ENCODE data around the gene FLT4. TPM values are rescaled to one million over a fixed set of nuclear protein-coding genes. Genes with fewer than 3 reads are reported as not detected.
A peak's percentile ranks its signal among the peaks of the same experiment; 100 is the strongest.

Gene FLT4
- total and polyA plus RNA-seq, 12 donors = 3.3 to 80.1 (median 25.5) TPM

DNA sequence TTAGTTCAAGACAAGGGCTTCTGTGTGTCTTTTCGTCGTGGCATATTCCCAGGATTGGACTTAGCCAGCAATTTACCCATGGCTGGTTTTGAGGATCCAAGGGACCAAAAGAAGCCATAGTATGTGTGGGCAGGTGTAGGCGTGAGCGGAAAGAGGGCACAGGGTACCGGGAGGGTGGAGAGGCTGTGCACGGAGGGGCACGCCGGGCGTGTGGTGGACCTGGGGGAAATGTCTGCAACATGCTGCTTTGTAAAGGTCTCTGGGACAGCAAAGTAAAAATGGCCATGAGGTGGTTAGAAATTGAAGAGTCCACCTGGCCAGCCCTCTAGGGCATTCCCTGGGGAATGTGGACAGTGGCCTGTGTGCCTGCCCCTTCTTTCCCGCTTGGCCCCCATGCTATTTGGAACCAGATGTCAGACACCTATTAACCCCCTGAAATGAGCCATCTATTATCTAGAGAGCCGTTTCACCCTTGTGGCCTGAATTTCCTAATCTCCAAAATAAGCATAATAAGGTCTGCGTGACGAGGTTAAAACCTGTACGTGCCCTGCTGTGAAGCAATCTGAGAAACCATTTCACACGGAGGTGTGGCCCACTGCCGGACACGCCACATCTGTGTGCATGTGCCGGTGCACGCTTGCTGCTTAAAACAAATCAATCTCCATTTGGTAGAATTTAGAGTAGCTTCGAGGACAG lies 5.1 kb downstream of the FLT4 start:
- intact Hi-C loops (cut with DNase I) = no loop called here
- DNase-seq = peak in 1 of 7 donors; percentile 6
- 64 to 73% (median 70%) methylated on average over 19 to 20 of the region's 20 CpGs for WGBS, 4 donors

DNA sequence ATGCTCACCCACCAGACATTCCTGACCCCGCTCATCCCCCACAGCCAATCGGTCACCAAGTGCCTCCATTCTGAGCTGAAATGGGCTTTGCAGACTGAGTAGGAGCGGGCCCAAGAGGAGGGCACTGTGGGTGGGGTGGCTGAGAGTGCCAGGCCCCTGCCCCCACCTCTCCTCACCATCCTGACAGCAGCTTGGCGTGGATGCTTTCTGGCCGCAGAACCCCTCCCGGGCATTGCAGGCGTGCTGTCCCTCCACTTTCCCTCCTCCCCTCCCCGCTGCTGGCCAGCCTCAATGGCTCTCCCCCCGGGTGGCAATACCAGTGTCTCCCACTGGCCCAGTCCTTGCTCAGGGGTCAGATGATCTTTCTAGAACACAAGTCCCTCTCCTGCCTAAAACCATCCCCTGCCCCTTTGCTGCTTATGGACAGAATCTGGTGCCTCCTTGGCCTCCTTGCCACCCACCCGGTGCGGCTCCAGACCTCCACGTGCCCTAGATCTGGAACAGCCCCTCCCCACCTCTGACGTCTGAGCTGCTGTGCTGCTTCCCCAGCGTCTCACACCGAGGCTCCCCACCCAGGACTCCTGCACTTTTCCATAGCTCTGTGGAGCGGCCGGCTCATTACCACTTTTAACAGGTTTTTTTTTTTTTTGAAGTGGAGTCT lies 6.1 kb downstream of the FLT4 start:
- peaks cover 1% of the 10 kb centered on the region for H3K27me3 ChIP-seq
- intact Hi-C loops (cut with DNase I) = no loop called here
- H3K4me3 ChIP-seq = no peak overlapping the region
- no peaks in the 10 kb centered on the region for H3K36me3 ChIP-seq (replicated peaks in 1 of 2)
- no peaks in the 10 kb centered on the region for H3K9me3 ChIP-seq (replicated peaks in 1 of 3)
- peak in 1 of 7 donors; percentile 6 for DNase-seq
- no peak overlapping the region for H3K27ac ChIP-seq
- WGBS, 4 donors = 56 to 69% (median 61%) methylated on average over 14 to 17 of the region's 17 CpGs
- no peaks in the 10 kb centered on the region for H3K4me1 ChIP-seq (replicated peaks in 1 of 2)
- TF ChIP-seq, protein P1, sequence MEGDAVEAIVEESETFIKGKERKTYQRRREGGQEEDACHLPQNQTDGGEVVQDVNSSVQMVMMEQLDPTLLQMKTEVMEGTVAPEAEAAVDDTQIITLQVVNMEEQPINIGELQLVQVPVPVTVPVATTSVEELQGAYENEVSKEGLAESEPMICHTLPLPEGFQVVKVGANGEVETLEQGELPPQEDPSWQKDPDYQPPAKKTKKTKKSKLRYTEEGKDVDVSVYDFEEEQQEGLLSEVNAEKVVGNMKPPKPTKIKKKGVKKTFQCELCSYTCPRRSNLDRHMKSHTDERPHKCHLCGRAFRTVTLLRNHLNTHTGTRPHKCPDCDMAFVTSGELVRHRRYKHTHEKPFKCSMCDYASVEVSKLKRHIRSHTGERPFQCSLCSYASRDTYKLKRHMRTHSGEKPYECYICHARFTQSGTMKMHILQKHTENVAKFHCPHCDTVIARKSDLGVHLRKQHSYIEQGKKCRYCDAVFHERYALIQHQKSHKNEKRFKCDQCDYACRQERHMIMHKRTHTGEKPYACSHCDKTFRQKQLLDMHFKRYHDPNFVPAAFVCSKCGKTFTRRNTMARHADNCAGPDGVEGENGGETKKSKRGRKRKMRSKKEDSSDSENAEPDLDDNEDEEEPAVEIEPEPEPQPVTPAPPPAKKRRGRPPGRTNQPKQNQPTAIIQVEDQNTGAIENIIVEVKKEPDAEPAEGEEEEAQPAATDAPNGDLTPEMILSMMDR (IDR thresholded peaks at IDR 0.05) = no peak
- no peak for TF ChIP-seq POLR2A (IDR thresholded peaks at IDR 0.05)

More for the DNA sequence above, 5.1 kb downstream of the FLT4 start:
- TF ChIP-seq, protein P1 (IDR thresholded peaks at IDR 0.05) = no peak
- no peak for TF ChIP-seq POLR2A (IDR thresholded peaks at IDR 0.05)
- Histone ChIP-seq H3K36me3 (replicated peaks in 1 of 2) (no peaks in the 10 kb centered on the region), H3K4me1 (replicated peaks in 1 of 2) (no peaks in the 10 kb centered on the region), H3K27ac (peak overlapping the region in 1 of 5 donors; percentile 66), H3K27me3 (peaks cover 11% of the 10 kb centered on the region), H3K9me3 (replicated peaks in 1 of 3) (no peaks in the 10 kb centered on the region), H3K4me3 (no peak overlapping the region)

- H3K4me1 ChIP-seq (replicated peaks in 1 of 2) = no peaks in the 10 kb centered on the region
- H3K4me3 ChIP-seq = no peak overlapping the region
- H3K36me3 ChIP-seq (replicated peaks in 1 of 2) = no peaks in the 10 kb centered on the region
- H3K9me3 ChIP-seq (replicated peaks in 1 of 3) = no peaks in the 10 kb centered on the region
- 71 to 77% (median 74%) methylated on average over 9 of the region's 9 CpGs for WGBS, 4 donors
- TF ChIP-seq, protein P1 (IDR thresholded peaks at IDR 0.05) = no peak
- no peak for TF ChIP-seq POLR2A (IDR thresholded peaks at IDR 0.05)
- no peaks in the 10 kb centered on the region for H3K27me3 ChIP-seq
- DNase-seq = no peak
- H3K27ac ChIP-seq = no peak overlapping the region
- intact Hi-C loops (cut with DNase I) = no loop called here
Measured at GRCh38 chr5:180642779-180643178, 6.6 kb downstream of the FLT4 start.

DNA sequence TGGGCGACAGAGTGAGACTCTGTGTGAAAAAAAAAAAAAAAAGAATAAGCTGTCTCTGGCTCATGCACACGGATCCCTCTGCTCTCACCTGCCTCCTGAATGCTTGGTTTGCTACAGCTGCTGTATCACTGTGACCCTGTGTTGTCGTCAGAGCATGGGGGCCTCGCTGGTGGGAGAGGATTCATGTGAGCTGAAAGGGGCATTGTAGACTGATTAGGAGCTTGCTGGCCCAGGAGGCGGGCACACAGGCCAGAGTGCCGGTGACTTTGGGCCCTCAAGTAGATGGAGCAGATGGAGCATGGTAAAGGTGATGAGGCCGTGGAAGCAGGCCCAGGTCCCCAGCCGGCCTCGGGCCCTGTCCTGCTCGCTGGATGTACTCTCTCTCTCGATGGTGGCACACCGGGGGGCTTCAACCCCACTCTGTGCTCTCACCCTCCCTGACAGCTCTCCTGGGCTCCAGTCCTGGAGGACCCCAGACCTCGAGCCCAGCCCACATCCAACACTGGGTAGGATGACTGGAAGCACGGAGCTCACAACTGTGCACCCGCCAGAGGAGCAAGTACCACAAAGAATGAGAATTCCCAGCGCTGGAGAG lies 7.1 kb downstream of the FLT4 start:
- Histone ChIP-seq H3K4me1 (replicated peaks in 1 of 2) (no peaks in the 10 kb centered on the region), H3K36me3 (replicated peaks in 1 of 2) (no peaks in the 10 kb centered on the region), H3K27me3 (no peaks in the 10 kb centered on the region), H3K27ac (no peak overlapping the region), H3K4me3 (no peak overlapping the region), H3K9me3 (replicated peaks in 1 of 3) (no peaks in the 10 kb centered on the region)
- TF ChIP-seq, protein P1 (IDR thresholded peaks at IDR 0.05) = no peak
- no peak for TF ChIP-seq POLR2A (IDR thresholded peaks at IDR 0.05)
- peak in 1 of 7 donors; percentile 7 for DNase-seq
- WGBS, 4 donors = 80 to 84% (median 82%) methylated on average over 8 to 16 of the region's 16 CpGs
- intact Hi-C loops (cut with DNase I) = no loop called here
